Measurements from ENCODE around the gene PRKACA.

The PRKACA gene

GRCh38 chr19:14161305-14161704 is 43.7 kb upstream of the PRKACA start:
- no peak for DNase-seq (ENCODE audit: low read depth)

DNA sequence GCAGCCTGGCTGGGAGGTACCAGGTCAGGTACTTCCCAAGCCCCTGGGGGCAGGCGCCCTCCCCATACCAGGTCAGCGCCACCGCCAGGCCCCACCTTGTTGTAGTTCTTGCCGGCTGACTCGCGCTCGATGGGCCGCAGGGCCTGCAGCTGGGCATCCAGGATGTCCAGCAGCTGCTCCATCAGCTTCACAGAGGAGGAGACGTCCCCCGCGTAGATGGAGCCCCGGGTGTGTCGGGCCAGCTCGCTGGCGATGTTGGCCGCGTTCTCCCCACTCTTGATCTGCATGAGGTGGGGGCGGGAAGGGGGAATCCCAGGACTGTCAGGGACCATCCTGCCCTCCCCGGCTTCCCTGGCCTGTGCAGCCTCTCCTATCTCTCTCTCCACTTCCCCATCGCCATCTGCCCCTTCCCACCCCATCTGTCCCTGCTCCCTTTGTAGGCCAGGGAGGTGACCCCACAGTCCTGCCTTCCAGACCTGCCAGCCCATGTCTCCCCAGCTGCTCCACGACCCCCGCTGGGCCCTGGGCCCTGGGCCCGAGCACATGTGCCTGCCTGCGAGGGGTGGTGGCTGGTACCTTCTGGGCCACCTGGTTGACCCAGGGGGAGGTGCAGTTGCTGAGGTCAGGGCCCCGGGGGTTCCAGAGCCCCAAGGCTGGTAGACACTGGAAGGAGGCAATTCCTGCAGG is 42.6 kb upstream of the PRKACA start:
- no peak for TF ChIP-seq CTCF (IDR thresholded peaks at IDR 0.05; ENCODE audit: control insufficient read depth, extremely low read depth, insufficient read depth)
- no peak for DNase-seq (ENCODE audit: low read depth)
- no peak overlapping the region for H3K4me3 ChIP-seq (ENCODE audit: low read depth, low read length)

More at GRCh38 chr19:14161305-14161704, 43.7 kb upstream of the PRKACA start:
- TF ChIP-seq CTCF (IDR thresholded peaks at IDR 0.05; ENCODE audit: control insufficient read depth, extremely low read depth, insufficient read depth): no peak
- no peak overlapping the region for H3K4me3 ChIP-seq (ENCODE audit: low read depth, low read length)

DNA sequence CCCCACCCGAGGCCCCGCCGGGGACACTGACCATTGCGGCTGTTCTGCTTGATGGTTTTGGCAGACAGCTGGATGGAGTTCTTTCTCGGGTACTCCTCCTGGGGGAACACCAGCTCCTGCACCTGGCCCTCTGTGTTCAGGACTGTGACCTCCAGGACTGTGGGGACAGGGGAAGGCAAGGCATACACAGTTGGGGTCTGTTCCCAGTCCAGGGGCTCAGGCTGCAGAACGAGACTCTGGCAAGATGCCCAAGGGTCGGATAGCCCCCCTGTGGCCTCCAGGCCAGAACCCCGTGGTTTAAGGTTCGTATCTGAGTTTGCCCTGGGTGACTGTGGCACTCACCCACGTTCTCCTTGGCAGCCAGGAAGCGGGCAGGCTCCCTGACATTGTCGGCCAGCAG is 41.5 kb upstream of the PRKACA start:
- no peak for TF ChIP-seq CTCF (IDR thresholded peaks at IDR 0.05; ENCODE audit: control insufficient read depth, extremely low read depth, insufficient read depth)
- H3K4me3 ChIP-seq (ENCODE audit: low read depth, low read length): no peak overlapping the region
- DNase-seq (ENCODE audit: low read depth): no peak

DNA sequence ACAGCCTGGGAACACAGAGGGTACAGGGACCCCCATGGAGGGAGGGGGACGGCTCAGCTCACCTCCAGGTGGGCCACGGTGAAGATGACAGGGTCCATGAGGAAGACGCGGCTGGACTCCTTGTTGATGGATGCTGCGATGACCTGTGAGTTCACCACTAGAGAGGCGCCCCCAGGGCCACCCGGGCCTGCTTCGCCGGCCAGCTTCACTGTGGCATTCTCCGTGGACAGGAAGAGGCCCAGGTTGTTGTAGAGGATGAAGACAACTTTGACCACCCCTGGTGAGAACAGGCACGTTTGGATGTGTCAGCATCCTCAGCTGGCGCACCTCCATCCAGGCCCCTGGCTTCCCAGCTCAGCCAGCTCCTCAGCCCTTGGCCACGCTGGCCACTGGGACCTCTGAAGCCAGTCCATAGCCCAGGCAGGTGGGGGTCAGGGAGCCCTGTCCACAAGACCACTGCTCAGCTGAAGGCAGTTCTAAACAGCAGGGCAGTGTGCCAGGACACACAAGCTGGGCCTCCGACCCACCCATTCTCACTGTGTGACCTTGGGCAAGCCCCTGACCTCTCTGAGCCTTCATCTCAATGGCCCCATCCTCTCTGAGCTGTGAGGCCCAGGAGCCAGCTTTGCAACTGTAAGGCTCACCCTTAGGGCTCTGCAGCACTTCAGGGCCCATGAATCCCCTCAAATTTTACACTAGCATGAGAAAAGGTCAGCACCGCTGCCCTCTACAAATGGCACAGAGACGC is 40.9 kb upstream of the PRKACA start:
- TF ChIP-seq CTCF (IDR thresholded peaks at IDR 0.05; ENCODE audit: control insufficient read depth, extremely low read depth, insufficient read depth): no peak
- no peak overlapping the region for H3K4me3 ChIP-seq (ENCODE audit: low read depth, low read length)
- DNase-seq (ENCODE audit: low read depth): no peak

GRCh38 chr19:14156971-14157717 is 39.6 kb upstream of the PRKACA start:
- no peak for DNase-seq (ENCODE audit: low read depth)
- no peak for TF ChIP-seq CTCF (IDR thresholded peaks at IDR 0.05; ENCODE audit: control insufficient read depth, extremely low read depth, insufficient read depth)

GRCh38 chr19:14156122-14156521 is 38.6 kb upstream of the PRKACA start:
- no peak for TF ChIP-seq CTCF (IDR thresholded peaks at IDR 0.05; ENCODE audit: control insufficient read depth, extremely low read depth, insufficient read depth)
- DNase-seq (ENCODE audit: low read depth): no peak
- H3K4me3 ChIP-seq (ENCODE audit: low read depth, low read length): no peak overlapping the region

More at GRCh38 chr19:14156971-14157717, 39.6 kb upstream of the PRKACA start:
- H3K4me3 ChIP-seq (ENCODE audit: low read depth, low read length): no peak overlapping the region

Data from LNCaP clone FGC (cell line).